H1 (cell line): ENCODE measurements around the gene UBE2D2.

Source experiments
- CTCF ChIP-seq, 3 experiments: IDR thresholded peaks; 1 replicate in 2 of 3; 2 replicates in 1 of 3; pipeline versions ENCODE4 v1.5.1 to v1.6.1; 2011; ENCODE audit warnings: low read length in 3 of 3, mild to moderate bottlenecking in 3 of 3, inconsistent platforms in 2 of 3, low read depth in 1 of 3, moderate library complexity in 1 of 3; ENCODE audit not compliant: insufficient read depth in 1 of 3; ENCODE audit errors: control extremely low read depth in 1 of 3
- EP300 ChIP-seq, 2 experiments: IDR thresholded peaks; 1 replicate in 1 of 2; 2 replicates in 1 of 2; pipeline ENCODE4 v1.6.1; 2011 to 2012; ENCODE audit warnings: low read depth in 2 of 2, low read length in 2 of 2, mild to moderate bottlenecking in 2 of 2, borderline replicate concordance in 1 of 2, inconsistent platforms in 1 of 2, moderate library complexity in 1 of 2
- POLR2A ChIP-seq, 2 experiments: IDR thresholded peaks; 1 replicate in 1 of 2; 2 replicates in 1 of 2; pipeline ENCODE4 v1.6.1; 2011; ENCODE audit warnings: low read depth in 2 of 2, low read length in 2 of 2, mild to moderate bottlenecking in 2 of 2; ENCODE audit errors: control extremely low read depth in 1 of 2
- RFX5 ChIP-seq: IDR thresholded peaks from 2 replicates; pipeline ENCODE4 v1.6.1; 2011; ENCODE audit warnings: low read depth, low read length, improper control_type of control experiment, borderline replicate concordance
- SP2 ChIP-seq: IDR thresholded peaks from 2 replicates; pipeline ENCODE4 v1.6.1; 2012; ENCODE audit warnings: mild to moderate bottlenecking, low read length, inconsistent platforms
- TAF1 ChIP-seq: IDR thresholded peaks from 2 replicates; pipeline ENCODE4 v1.6.1; 2011; ENCODE audit warnings: mild to moderate bottlenecking, low read depth, low read length
- TF ChIP-seq, protein P1 (sequence below): IDR thresholded peaks from 2 replicates; pipeline ENCODE4 v1.6.1; 2011; ENCODE audit warnings: low read depth, mild to moderate bottlenecking, low read length; ENCODE audit not compliant: insufficient read depth

DNA sequence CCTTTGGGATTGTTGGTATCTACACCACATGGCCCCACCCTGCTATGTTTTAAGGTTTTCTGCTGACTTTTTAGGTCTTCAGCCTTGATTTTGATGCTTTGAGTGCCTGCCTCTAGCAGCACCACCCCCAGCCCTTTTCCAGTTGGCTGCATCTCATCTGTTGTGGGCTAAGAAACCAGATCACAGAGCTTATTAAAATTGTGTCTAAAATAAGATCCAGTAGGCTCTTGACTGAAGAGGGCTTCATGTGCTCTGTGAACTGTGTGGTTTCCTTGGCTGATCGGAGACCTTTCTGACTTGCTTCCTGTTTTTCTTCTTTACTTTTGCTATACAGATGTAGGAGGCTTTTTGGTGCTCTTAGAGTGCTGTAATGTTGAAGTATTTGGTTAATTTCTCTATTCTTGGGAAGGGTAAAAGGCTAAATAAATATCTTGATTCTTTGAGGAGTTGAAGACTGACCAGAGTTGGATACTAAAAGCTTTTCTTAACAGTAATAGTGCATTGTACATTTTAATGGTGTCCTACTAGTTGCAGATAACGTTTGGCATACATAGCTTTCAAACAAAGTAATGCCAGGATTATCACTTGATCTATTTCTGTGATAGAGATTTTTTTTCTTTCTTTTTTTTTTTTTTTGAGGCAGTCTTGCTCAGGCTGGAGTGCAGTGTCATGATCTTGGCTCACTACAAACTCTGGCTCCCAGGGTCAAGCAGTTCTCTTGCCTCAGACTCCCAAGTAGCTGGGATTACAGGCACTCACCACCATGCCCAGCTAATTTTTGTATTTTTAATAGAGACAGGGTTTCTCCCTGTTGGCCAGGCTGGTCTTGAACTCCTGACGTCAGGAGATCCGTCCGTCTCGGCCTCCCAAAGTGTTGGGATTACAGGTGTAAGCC, 4.5 kb downstream of the UBE2D2 start:
- TF ChIP-seq CTCF (IDR thresholded peaks at IDR 0.05; ENCODE audit: control extremely low read depth in 1 of 3, insufficient read depth in 1 of 3, low read depth in 1 of 3, low read length in 3 of 3) (no peak), POLR2A (IDR thresholded peaks at IDR 0.05; ENCODE audit: control extremely low read depth in 1 of 2, low read depth in 2 of 2, low read length in 2 of 2) (no peak), SP2 (no peak), TAF1 (no peak), RFX5 (no peak), EP300 (IDR thresholded peaks at IDR 0.05; ENCODE audit: borderline replicate concordance in 1 of 2, low read depth in 2 of 2, low read length in 2 of 2) (no peak)
- TF ChIP-seq, protein P1, sequence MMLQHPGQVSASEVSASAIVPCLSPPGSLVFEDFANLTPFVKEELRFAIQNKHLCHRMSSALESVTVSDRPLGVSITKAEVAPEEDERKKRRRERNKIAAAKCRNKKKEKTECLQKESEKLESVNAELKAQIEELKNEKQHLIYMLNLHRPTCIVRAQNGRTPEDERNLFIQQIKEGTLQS = no peak
